Omental fat pad (tissue), 4 donors: ENCODE measurements around the gene SYT7. TPM values are rescaled to one million over a fixed set of nuclear protein-coding genes. Genes with fewer than 3 reads are reported as not detected.

Experiments
- ATAC-seq: fragments of 150-250 bp; one replicate; pipeline ENCODE4 v1.9.1; 2016; ENCODE audit warnings: mild to moderate bottlenecking, moderate library complexity; ENCODE audit not compliant: low FRiP score
- DNase-seq: peaks from one replicate; pipeline ENCODE4 v3.0.0-alpha.2; 2019; ENCODE audit warnings: low spot score
- CTCF ChIP-seq, 3 donors: fragments of 450-650 bp; IDR thresholded peaks; one replicate each; pipeline ENCODE4 v1.5.1; 2016 to 2017; ENCODE audit warnings: antibody characterized with exemption in 3 of 3, mild to moderate bottlenecking in 3 of 3, moderate library complexity in 2 of 3
- total RNA-seq, 4 donors: library from RNA; depleted of rRNA; stranded (reverse); fragments of >200 nt; gene quantifications; one replicate each; pipeline ENCODE4 v1.1.0, GENCODE V29; 2016

The SYT7 gene
- total RNA-seq, 4 donors from 2014 or later, result 1.6 to 6.6 (median 4.4) TPM

DNA sequence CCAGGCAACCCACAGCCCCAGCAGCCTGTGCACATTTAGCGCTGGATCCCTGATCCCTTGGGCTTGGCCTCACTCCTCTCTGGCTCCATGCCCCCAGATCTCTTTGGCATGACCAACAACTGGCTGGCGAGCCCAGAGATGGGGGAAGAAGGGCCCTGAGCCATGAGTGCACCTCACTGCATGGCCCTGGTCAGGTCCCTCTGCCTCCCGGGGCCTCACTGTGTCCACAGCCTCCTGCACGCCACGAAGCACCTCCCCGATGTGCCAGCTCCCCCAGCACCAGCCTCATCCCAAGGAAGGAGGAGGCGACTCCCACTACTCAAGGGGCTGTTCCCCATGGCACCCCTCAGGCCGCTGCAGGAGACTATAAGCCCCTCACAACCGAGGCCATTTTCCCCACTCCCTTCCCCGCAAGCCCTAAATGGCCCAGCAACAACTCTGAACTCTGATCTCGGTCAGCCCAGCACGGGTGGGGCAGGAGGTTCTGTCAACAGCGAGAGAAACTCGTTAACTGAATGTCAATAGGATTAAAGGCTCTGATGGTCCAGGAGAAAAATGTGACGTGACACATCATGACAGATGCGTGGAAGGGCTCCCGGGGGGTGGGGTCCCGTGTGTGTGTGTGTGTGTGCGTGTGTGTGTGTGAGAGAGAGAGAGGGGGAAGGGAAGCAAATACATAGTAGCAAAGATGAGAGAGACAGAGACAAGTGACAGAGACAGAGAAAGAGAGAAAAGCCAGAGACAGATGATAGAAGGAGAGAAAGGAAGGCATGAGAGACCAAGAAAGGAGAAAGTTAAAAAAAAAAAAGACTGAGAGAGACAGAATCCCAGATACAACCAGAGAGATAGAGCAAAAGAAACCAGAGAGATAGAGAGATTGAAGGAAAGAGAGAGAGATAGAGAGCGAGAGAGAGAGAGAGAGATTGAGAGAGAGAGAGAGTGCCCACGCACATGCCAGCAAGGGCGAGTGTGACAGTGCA is 28.4 kb upstream of the SYT7 start:
- TF ChIP-seq CTCF (IDR thresholded peaks at IDR 0.05), result no peak
- no peak for DNase-seq
- ATAC-seq, result no peak

DNA sequence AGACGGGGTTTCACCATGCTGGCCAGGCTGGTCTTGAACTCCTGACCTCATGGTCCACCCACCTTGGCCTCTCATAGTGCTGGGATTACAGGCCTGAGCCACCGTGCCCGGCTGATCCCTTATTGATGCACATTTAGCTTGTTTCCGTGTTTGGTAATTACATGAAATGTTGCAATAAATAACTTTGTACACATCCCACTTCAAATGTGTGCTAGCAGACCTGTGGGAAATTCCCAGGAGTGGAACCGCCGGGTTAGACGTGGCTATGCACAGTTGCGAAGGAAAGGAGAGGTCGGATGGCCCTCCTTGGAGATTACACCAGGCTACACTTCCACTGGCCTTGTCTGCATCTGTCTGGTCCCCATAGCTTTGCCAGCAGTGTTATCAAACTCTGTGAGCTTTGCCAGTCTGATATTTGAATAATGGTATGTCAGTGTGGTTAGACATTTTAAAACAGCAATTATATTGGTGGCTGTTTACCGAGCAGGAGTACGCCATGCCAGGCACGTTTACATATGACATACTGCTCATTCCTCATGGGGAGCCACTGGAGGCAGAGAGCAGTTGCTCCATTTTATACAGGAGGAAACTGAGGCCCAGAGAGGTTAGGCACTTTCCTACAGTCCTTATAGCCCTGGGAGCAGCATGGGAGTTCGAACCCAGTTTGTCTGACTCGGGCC is 27.2 kb upstream of the SYT7 start:
- DNase-seq (no peak), ATAC-seq (no peak)

DNA sequence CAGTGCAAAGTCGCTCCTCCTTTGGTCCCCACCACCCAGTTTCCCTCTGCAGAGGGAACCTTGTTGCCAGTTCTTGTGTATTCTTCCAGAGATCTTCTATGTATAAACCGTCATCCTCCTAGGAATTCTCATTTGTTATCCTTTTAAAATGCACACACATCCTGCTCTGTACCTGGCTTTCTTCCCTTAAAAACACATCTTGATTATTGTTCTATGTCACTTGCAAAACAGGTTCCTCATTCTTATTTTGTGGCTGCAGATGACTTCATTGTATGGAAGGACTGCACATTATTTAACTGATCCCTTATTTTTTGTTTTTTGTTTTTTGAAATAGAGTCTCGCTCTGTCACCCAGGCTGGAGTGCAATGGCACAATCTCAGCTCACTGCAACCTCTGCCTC is 26.6 kb upstream of the SYT7 start:
- TF ChIP-seq CTCF (IDR thresholded peaks at IDR 0.05), result no peak
- DNase-seq (no peak), ATAC-seq (no peak)

More for the DNA sequence above, 27.2 kb upstream of the SYT7 start:
- TF ChIP-seq CTCF (IDR thresholded peaks at IDR 0.05), result no peak

DNA sequence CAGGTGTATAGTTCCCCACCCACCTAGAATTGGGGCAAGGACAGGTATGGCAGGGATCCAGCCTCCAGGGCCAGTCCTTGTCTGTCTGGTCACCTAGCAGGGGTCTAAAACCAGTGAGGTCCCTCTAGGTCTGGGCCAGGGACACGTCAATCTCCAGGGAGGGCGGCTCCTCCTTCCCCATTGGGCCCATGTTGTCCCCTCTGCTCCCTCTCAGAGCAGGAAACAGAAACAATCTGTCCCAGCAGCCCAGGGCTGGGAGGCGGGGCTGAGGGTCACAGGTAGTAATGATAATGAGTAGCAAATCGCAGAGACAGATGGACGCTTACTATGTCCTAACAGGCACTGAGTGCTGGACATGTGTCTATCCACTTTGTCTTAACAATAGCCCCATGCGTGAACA is 22.8 kb upstream of the SYT7 start:
- TF ChIP-seq CTCF (IDR thresholded peaks at IDR 0.05), result no peak
- DNase-seq (no peak), ATAC-seq (no peak)

GRCh38 chr11:61602775-61603569 is 22.1 kb upstream of the SYT7 start:
- TF ChIP-seq CTCF (IDR thresholded peaks at IDR 0.05), result no peak
- DNase-seq (peak; percentile 67), ATAC-seq (peak; percentile 90)

DNA sequence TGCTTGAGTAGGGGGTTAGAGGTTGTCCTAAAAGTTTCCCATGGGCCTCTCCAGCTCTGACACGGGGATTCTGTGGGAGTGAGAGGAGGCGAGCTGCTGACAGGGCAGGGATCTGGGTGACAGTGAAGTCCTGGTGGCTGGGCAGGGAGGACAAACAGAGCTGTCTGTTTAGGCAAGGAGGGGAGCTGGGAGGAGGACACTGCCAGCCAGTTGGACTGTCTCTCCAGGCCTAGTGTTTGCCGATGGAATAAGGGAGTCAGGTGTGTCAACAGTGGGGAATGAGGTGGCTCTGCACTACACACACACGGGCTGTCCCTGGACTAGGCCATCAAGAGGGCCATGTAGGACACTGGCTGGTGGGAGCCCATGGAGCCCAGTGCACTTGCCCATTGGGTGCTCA is 20.6 kb upstream of the SYT7 start:
- TF ChIP-seq CTCF (IDR thresholded peaks at IDR 0.05), result no peak
- DNase-seq (no peak), ATAC-seq (no peak)
